ENCODE measurements around the gene PARD3B. TPM values are rescaled to one million over a fixed set of nuclear protein-coding genes. Genes with fewer than 3 reads are reported as not detected.

PARD3B gene
- polyA plus RNA-seq, 3 donors: not detected

DNA sequence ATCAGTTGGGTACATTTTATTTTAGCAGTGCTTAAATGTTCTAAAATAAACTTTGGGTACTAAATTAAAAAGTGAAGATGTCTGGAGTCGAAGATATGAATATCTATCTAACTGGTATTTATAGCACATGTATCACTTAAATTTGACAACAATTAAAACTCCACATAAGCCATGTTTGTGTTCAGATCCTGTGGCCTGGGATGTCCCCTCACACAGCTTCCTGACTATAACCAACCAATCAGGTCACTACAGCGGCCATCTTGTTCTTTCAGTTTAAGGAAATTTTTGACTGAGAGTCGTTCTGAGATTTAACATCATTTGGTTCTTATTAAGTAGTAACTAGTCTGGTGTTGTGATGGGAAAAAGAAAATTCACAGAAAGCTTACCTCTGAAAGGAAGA, 966.4 kb downstream of the PARD3B start:
- peaks cover 0 to 3% (median 0%) of the 10 kb centered on the region in 7 donors for H3K9me3 Mint-ChIP-seq
- H3K4me3 Mint-ChIP-seq: no peak overlapping the region
- no peaks in the 10 kb centered on the region for H3K36me3 Mint-ChIP-seq
- H3K4me1 ChIP-seq (ENCODE audit: control insufficient read depth in 1 of 2, insufficient read depth in 2 of 2, low read length in 2 of 2): no peaks in the 10 kb centered on the region
- H3K27me3 Mint-ChIP-seq (ENCODE audit: low read depth in 3 of 3): peaks cover 0 to 8% (median 2%) of the 10 kb centered on the region in 3 donors
- H3K36me3 ChIP-seq (replicated peaks in 1 of 2; ENCODE audit: control insufficient read depth in 1 of 2, insufficient read depth in 2 of 2, low read length in 2 of 2): no peaks in the 10 kb centered on the region
- no peak overlapping the region for H3K4me3 ChIP-seq (replicated peaks in 1 of 3; ENCODE audit: low read depth in 2 of 3, low read length in 3 of 3)
- H3K27ac ChIP-seq (ENCODE audit: low read depth in 1 of 2, low read length in 2 of 2): no peak overlapping the region
- TF ChIP-seq, protein P1, sequence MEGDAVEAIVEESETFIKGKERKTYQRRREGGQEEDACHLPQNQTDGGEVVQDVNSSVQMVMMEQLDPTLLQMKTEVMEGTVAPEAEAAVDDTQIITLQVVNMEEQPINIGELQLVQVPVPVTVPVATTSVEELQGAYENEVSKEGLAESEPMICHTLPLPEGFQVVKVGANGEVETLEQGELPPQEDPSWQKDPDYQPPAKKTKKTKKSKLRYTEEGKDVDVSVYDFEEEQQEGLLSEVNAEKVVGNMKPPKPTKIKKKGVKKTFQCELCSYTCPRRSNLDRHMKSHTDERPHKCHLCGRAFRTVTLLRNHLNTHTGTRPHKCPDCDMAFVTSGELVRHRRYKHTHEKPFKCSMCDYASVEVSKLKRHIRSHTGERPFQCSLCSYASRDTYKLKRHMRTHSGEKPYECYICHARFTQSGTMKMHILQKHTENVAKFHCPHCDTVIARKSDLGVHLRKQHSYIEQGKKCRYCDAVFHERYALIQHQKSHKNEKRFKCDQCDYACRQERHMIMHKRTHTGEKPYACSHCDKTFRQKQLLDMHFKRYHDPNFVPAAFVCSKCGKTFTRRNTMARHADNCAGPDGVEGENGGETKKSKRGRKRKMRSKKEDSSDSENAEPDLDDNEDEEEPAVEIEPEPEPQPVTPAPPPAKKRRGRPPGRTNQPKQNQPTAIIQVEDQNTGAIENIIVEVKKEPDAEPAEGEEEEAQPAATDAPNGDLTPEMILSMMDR (IDR thresholded peaks at IDR 0.05): no peak
- no peaks in the 10 kb centered on the region for H3K79me2 ChIP-seq (ENCODE audit: insufficient read depth, low read length)
- no peak overlapping the region for H3K9ac ChIP-seq (ENCODE audit: insufficient read depth, low read length, poor library complexity, severe bottlenecking)
- H2AFZ ChIP-seq (ENCODE audit: insufficient read depth, low read depth, low read length, poor library complexity, severe bottlenecking): no peak overlapping the region
- no peaks in the 10 kb centered on the region for H3K27me3 ChIP-seq (ENCODE audit: control insufficient read depth in 2 of 2, insufficient read depth in 2 of 2, low read length in 2 of 2)
- no peaks in the 10 kb centered on the region for H3K9me3 ChIP-seq (replicated peaks in 1 of 2; ENCODE audit: control insufficient read depth in 1 of 2, insufficient read depth in 1 of 2, low read length in 2 of 2)
- no peak for DNase-seq
- no peaks in the 10 kb centered on the region for H3K4me1 Mint-ChIP-seq
- H4K20me1 ChIP-seq (ENCODE audit: insufficient read depth, low read length): no peaks in the 10 kb centered on the region
- H3K27ac Mint-ChIP-seq: no peak overlapping the region
- WGBS (ENCODE audit: insufficient coverage): no CpG with 5 or more reads among the region's 3 CpGs
- intact Hi-C loops (cut with micrococcal nuclease): no loop called here
- no peak overlapping the region for H3K4me2 ChIP-seq (replicated peaks; ENCODE audit: extremely low read depth, low read length, poor library complexity, severe bottlenecking)

DNA sequence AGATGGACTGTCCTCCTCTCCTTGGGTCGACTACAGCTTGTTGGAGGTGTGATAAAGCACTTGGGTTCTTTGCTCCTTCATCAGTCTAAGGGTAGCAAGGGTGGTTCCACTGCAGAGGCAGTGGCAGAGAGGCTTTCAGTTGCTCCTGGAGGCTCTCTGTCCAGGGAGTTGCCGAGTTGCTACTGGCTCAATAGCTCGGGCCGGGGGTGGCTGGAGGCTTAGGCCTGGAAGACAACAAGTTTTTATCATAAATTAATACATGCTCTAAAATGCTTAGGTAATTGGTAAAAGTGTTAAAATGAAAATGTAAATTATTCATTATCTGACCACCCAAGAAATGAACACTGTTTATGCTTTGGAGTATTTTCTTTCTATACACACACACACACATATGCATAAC, 975.0 kb downstream of the PARD3B start:
- no peaks in the 10 kb centered on the region for H4K20me1 ChIP-seq (ENCODE audit: insufficient read depth, low read length)
- WGBS (ENCODE audit: insufficient coverage): no CpG with 5 or more reads among the region's 4 CpGs
- intact Hi-C loops (cut with micrococcal nuclease): no loop called here
- no peaks in the 10 kb centered on the region for H3K36me3 ChIP-seq (replicated peaks in 1 of 2; ENCODE audit: control insufficient read depth in 1 of 2, insufficient read depth in 2 of 2, low read length in 2 of 2)
- Mint-ChIP-seq H3K4me1 (peaks cover 9% of the 10 kb centered on the region), H3K27ac (no peak overlapping the region), H3K27me3 (ENCODE audit: low read depth in 3 of 3) (no peaks in the 10 kb centered on the region), H3K4me3 (no peak overlapping the region), H3K36me3 (no peaks in the 10 kb centered on the region), H3K9me3 (peaks cover 0 to 3% (median 0%) of the 10 kb centered on the region in 7 donors)
- no peaks in the 10 kb centered on the region for H3K27me3 ChIP-seq (ENCODE audit: control insufficient read depth in 2 of 2, insufficient read depth in 2 of 2, low read length in 2 of 2)
- peaks cover 0 to 3% of the 10 kb centered on the region in 2 donors for H3K9me3 ChIP-seq (replicated peaks in 1 of 2; ENCODE audit: control insufficient read depth in 1 of 2, insufficient read depth in 1 of 2, low read length in 2 of 2)
- no peak overlapping the region for H3K27ac ChIP-seq (ENCODE audit: low read depth in 1 of 2, low read length in 2 of 2)
- H3K79me2 ChIP-seq (ENCODE audit: insufficient read depth, low read length): no peaks in the 10 kb centered on the region
- DNase-seq: no peak
- H3K4me2 ChIP-seq (replicated peaks; ENCODE audit: extremely low read depth, low read length, poor library complexity, severe bottlenecking): no peak overlapping the region
- no peak overlapping the region for H3K4me3 ChIP-seq (replicated peaks in 1 of 3; ENCODE audit: low read depth in 2 of 3, low read length in 3 of 3)
- H2AFZ ChIP-seq (ENCODE audit: insufficient read depth, low read depth, low read length, poor library complexity, severe bottlenecking): peak overlapping the region; percentile 48
- TF ChIP-seq, protein P1 (IDR thresholded peaks at IDR 0.05): no peak
- H3K4me1 ChIP-seq (ENCODE audit: control insufficient read depth in 1 of 2, insufficient read depth in 2 of 2, low read length in 2 of 2): peaks cover 6 to 7% of the 10 kb centered on the region in 2 donors
- no peak overlapping the region for H3K9ac ChIP-seq (ENCODE audit: insufficient read depth, low read length, poor library complexity, severe bottlenecking)

Data from CD14-positive monocyte (primary cell).